Measurements from ENCODE around the gene OPHN1. TPM values are rescaled to one million over a fixed set of nuclear protein-coding genes. Genes with fewer than 3 reads are reported as not detected.
A peak's percentile ranks its signal among the peaks of the same experiment; 100 is the strongest.

The OPHN1 gene
- total and polyA plus RNA-seq, 2 of the 13 experiments (the other 11 are each of a cell fraction or from before 2014, with no cell fraction given), result 1.6 to 1.7 TPM

GRCh38 chrX:68199062-68199848 is 234.0 kb downstream of the OPHN1 start (continued):
- TF ChIP-seq ZBTB7B (CRISPR knock-in tag; IDR thresholded peaks at IDR 0.05) (no peak), RNF2 (conservative IDR thresholded peaks at IDR 0.05; ENCODE audit: low read depth) (no peak), NCOA5 (CRISPR knock-in tag; IDR thresholded peaks at IDR 0.05) (no peak), ESRRA (CRISPR knock-in tag; IDR thresholded peaks at IDR 0.05; ENCODE audit: low read depth) (no peak), BORCS8-MEF2B (CRISPR knock-in tag; IDR thresholded peaks at IDR 0.05) (no peak), ZNF354B (CRISPR knock-in tag; IDR thresholded peaks at IDR 0.05) (no peak)

GRCh38 chrX:68196939-68197791 is 236.1 kb downstream of the OPHN1 start:
- Histone ChIP-seq H3K79me2 (ENCODE audit: insufficient read depth, low read length) (no peaks in the 10 kb centered on the region), H2AFZ (ENCODE audit: low read length) (no peak overlapping the region), H3K4me1 (ENCODE audit: insufficient read depth, low read length) (no peaks in the 10 kb centered on the region), H3K4me3 (replicated peaks in 1 of 3; ENCODE audit: insufficient read depth in 1 of 3, low read depth in 2 of 3, low read length in 3 of 3) (no peak overlapping the region), H4K20me1 (ENCODE audit: insufficient read depth, low read length) (no peaks in the 10 kb centered on the region), H3K27me3 (ENCODE audit: control insufficient read depth in 1 of 2, insufficient read depth in 2 of 2, low read length in 2 of 2) (no peaks in the 10 kb centered on the region), H3K27ac (ENCODE audit: extremely low read length, insufficient read depth, low read length) (no peak overlapping the region), H3K9me3 (ENCODE audit: low read length) (no peaks in the 10 kb centered on the region), H3K36me3 (replicated peaks in 1 of 2; ENCODE audit: control insufficient read depth in 1 of 2, insufficient read depth in 2 of 2, low read length in 2 of 2) (no peaks in the 10 kb centered on the region), H3K4me2 (ENCODE audit: low read depth, low read length) (no peak overlapping the region), H3K9ac (ENCODE audit: insufficient read depth, low read depth, low read length) (no peak overlapping the region)
- WGBS (ENCODE audit: low lambda C conversion rate), result 75% methylated on average over 5 of the region's 5 CpGs
- peak; percentile 81 for ATAC-seq
- intact Hi-C loops (cut with micrococcal nuclease; ENCODE audit: unreplicated experiment), result loop anchor here (1.0 to 5.0 kb wide), 3 partner anchors 293 to 514 kb away; no protein-coding TSS in a partner anchor
- CTCF ChIA-PET (ENCODE audit: low intra/inter-chr PET ratio, low total read pairs), result interaction anchor here (0.6 to 1.8 kb wide), 7 partner anchors 266 to 960 kb away, joined by 3 to 7 read pairs (median 4); no protein-coding TSS in a partner anchor
- peak; percentile 31 for DNase-seq (ENCODE audit: low spot score)
- in situ Hi-C loops (cut with HindIII; ENCODE audit: extremely low pct_ligation_motif_present, low pct_unique_long_range_greater_than_20kb), result loop anchor here (5.0 to 10.0 kb wide), 2 partner anchors 298 to 515 kb away; partner anchors contain the start of gene YIPF6
- POLR2A ChIA-PET, result no interaction called here
- BruUV-seq (replicated peaks), result no TSS peak
- TF ChIP-seq SMC3 (IDR thresholded peaks at IDR 0.05; ENCODE audit: low read length) (peak; percentile 75), CREB1 (IDR thresholded peaks at IDR 0.05) (no peak), CREB1 (CRISPR knock-in tag; IDR thresholded peaks at IDR 0.05) (no peak), HDAC2 (CRISPR knock-in tag; IDR thresholded peaks at IDR 0.05) (no peak), STAG1 (CRISPR knock-in tag; IDR thresholded peaks at IDR 0.05) (peak; percentile 91), CTCF (CRISPR knock-in tag; IDR thresholded peaks at IDR 0.05) (peak; percentile 78), ARID3A (IDR thresholded peaks at IDR 0.05; ENCODE audit: low read depth, low read length) (peak; percentile 79), RAD21 (CRISPR knock-in tag; IDR thresholded peaks at IDR 0.05) (peak; percentile 69), ZBTB8A (CRISPR knock-in tag; IDR thresholded peaks at IDR 0.05; ENCODE audit: borderline replicate concordance, low read depth) (no peak)
- peak; percentile 93 for FAIRE-seq

Measured in HepG2 (cell line).